ENCODE data around the gene GPR55.
"Not testable (repeated sequence)": the region's sequence is repeated elsewhere in the genome, so short reads cannot be mapped to it uniquely, and the experiment has no call there.

Gene GPR55

GRCh38 chr2:230950874-230951339 lies 25.9 kb upstream of the GPR55 start:
- no peak for DNase-seq (ENCODE audit: low read depth)

- DNase-seq (ENCODE audit: low read depth), result no peak
Observed at GRCh38 chr2:230949966-230950873, 25.2 kb upstream of the GPR55 start.

DNA sequence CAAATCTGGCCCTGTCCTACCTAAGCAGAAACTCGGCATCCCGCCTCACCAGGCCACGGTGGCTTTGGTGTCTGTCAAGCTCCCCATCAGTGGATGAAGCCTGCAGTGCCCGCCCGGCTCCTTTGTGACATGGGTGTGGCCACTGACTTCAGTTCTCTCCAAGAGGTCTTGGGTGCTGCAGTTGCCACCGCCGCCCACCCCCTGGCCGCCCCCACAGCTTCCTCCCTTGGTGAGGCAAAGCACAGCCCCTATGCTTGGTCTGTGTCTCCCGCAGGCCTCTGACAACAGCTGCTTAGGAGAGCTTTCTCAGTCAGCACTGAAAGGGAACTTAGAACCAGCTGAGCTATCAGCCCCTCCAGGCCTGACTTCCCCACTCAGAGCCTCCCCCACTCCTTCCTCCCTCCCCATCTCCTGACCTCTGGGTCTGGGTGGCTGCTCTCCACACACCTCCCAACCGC lies 22.9 kb upstream of the GPR55 start:
- no peak for DNase-seq (ENCODE audit: low read depth)

GRCh38 chr2:230947235-230947576 lies 22.2 kb upstream of the GPR55 start:
- no peak for DNase-seq (ENCODE audit: low read depth)

DNA sequence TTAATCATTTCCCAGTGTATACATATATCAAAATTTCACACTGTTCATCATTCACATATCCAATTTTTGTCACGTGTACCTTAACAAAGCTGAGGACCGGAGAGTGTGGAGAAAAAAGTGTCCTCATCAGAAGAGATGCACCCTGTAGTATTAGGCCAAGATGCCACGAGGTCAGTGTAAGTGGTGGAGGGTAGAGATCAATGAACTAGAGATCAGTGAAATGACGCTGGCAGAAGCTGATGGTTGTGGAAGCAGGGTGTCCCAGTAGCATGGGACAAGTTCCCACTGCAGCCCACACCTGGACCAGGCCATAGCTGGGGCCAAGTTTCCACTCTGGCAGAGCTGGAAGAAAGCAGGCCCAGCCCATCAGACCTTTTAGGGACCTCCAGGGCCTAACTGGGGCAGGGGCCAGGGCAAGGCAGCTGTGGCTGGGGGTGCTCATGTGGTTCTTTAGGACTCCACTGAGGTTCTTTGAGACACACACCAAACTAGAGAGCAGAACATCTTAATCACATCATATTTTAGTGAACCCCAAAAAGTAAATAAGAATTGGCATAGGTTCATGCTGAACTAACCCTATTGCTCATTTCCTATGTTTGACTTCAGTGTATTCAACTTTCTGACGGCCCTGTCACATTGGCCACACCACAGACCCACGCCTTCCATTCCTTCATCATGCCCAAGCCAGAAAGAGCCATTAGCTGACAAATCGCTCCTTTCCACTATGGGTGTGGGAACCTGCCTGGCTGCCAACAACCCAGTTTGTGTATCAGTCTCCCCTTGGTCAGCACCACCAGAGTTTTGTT lies 21.6 kb upstream of the GPR55 start:
- DNase-seq (ENCODE audit: low read depth), result no peak

DNA sequence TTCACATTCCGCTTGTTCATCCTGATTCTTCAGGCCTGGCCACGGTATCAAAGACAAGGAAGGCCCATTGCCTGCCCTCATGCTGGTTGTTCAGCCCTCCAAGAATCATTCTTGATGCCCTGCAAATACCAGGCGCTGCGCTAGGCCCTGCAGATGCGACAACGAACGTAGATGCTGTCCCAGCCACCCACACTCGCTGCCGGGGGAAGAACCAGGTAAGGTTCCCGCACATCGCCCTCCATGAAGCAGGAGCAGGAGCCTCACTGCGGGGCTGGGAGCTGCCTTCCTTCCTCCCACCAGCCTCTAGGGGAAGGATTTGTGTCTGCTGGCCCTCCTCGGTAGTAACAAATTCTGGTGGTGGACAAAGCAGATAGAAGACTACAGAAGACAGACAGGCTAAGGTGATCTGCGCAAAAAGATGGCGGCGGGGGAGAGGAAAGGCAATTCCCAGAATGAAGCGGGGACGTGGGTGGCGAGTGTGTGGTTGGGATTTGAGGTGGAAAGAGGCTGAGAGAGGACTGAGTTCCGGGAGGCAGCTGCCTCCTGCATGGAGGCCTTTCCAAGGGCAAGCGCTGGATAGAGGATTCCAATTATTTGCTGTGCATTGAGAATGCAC lies 19.8 kb upstream of the GPR55 start:
- no peak for DNase-seq (ENCODE audit: low read depth)

GRCh38 chr2:230944123-230944653 lies 19.1 kb upstream of the GPR55 start:
- no peak for DNase-seq (ENCODE audit: low read depth)

GRCh38 chr2:230942920-230943896 lies 18.2 kb upstream of the GPR55 start:
- DNase-seq (ENCODE audit: low read depth), result no peak

DNA sequence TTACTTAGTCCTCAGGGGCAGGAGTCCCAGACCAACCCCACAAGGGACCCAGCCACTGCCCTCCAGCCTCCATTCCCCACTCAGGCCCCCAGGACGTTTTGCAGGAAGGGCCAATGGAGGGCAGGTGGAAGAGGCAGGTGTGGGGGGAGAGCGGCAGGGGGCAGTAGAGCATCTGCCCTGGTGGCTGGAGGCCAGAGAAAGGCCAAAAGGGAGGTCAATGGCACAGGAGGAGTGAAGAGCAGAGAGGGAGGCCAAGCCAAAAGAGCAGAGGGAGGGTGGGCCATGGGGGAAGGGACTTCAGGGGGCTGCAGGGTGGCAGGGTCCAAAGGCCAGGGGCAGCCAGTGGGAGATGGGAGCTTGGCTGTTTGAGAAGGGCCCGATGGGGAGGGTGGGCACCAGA lies 17.3 kb upstream of the GPR55 start:
- DNase-seq (ENCODE audit: low read depth), result no peak

DNA sequence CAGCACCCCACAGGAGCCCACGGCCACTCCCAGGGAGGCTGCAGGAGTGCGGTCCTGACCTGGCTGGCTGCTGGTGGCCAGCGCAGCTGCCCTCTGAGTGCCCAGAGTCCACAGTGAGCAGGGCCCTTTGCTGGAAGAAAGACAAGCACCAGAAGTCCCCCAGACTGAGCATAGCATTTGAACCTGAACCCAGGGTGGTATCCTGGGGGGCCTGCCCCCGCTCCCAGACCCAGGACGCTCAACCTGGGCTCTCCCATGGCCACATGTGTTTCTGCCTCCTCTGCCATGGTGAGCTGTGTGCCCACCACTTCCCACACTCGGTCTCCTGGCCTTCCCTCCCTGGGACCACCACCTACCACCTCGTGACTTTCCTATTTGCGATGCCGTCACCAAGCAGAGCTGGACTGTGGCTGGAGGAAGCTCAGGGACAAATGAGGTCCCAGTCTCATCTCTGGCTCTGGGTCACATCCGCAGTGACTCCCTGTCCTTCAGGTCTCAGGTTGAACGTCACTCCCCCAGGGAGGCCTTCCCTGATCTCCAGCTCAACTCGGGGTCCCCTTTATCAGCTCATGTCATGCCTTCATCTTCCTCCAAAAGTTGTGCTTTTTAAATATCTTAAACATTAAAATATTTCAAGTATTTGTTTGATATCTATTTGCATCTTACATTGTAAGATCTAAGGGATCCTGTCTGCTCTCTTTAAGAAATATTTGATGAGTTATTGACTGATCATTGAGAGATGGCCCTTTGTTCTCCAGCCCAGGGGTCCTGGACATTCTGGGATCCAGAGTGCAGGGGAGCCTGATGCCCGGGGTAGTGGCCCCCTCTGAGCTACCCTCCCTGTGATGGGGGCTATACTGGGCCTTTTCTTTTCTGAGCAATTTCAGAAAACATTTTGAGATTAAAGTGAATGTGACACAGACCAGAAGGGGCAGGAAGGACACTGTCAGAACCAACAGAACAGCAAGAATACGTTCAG lies 16.4 kb upstream of the GPR55 start:
- no peak for DNase-seq (ENCODE audit: low read depth)

GRCh38 chr2:230940471-230940815 lies 15.4 kb upstream of the GPR55 start:
- no peak for DNase-seq (ENCODE audit: low read depth)

DNA sequence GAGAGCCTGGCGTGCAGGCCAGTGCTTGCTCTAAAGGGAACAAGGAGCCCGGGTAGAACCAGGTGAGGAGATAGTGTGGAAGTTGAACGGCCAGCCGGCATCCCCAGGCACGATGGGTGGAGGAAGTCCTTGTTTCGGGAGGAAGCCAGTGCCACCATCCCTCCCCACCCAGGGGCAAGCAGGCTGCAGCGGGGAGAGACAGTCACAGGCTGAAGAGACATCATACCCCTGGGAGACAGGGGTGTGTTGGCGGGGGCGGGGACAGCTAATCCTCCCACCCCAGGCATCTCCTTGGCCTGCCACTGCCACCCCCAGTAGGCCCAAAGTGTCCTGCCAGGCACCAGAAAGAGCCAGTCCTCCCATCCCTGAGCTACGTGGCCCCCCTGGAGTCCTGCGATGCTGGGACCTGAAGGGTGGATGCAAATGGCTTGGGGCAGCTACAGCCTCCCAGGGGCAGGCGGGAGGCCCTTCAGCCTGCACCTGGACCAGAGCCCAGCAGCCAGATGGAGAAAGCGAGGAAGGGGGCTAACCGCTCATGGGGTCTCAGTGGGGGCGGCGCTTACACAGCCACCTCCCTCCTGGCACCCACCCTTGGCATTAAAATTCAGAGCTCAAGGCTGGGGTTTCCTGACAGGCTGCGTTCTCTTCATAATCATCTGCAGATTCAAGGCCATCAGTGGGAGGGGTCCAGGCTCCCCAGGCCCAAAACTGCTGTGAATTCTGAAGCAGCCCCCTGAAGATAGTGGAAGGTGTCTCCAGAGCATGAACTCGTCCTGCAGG lies 14.8 kb upstream of the GPR55 start:
- DNase-seq (ENCODE audit: low read depth), result no peak

DNA sequence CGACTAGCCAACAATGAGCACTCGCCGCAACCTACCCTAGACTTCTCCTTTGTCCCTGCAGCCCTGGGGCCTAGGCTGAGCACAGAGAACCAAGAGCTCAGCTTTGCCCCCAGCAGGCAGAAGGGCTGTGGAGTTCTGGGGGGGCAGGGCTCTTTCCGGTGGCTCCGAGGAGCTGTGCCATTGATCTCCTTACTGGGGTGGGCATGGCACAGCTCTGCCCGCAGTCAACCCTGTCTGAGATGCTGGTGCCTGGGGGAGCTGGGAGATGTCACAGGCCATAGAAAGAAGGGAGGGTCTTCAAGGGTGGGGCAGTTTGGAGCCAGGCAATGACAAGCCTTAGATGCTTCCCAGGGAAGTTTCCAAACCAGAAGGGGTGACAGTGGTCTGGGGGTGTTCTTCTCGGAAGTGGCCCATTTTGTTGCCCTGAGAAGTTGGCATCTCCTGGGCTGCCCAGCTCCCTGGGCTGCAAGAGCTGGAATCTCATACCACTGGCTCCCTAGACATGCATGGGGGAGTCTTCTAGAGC lies 14.1 kb upstream of the GPR55 start:
- DNase-seq (ENCODE audit: low read depth), result no peak

DNA sequence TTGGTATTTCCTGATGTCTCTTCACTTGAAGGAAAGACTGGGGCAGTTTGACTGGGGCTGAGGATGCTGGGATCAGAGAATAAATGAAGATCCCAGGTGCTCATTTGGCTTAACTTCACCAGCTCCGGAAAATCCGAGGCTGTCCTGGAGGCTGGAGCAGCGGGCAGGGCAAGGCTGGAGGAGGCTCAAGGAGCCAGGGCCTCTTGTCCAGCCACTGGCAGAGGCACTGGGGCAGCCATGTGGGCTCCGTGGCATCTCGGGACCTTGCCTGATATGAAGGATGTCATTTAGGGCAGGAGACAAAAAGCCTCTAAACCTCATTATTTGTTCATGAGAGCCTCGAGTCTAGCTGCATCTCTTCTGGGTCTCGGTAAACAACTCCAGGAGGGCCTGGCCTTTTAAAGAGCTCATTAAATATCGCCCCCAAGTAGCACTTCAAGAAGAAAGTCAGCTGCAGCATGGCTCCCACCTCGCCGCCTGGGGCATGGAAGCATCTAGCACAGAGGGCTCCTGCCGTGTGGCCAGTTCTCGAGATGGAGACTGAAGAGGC lies 13.5 kb upstream of the GPR55 start:
- no peak for DNase-seq (ENCODE audit: low read depth)

DNA sequence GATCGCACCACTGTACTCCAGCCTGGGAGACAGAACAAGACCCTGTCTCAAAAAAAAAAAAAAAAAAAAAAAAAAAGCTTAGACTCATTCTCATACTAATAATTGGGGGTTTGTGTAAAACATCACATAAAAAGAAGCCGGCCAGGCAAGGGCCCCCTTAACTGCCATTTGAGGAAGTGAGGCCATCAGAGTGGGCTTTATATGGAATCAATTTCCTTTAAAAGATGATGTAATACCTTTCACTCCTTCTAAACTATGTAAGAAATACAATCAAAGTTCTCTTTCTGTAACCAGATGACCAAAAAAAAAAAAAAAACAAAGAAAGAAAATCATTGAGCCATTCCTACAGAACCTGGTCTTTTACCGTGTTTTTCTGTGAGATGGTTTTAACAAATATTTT lies 13.1 kb upstream of the GPR55 start:
- no peak for DNase-seq (ENCODE audit: low read depth)

GRCh38 chr2:230937362-230937761 lies 12.3 kb upstream of the GPR55 start:
- no peak for DNase-seq (ENCODE audit: low read depth)

GRCh38 chr2:230936243-230936642 lies 11.2 kb upstream of the GPR55 start:
- DNase-seq (ENCODE audit: low read depth), result not testable (repeated sequence)

- DNase-seq (ENCODE audit: low read depth), result no peak
Observed at GRCh38 chr2:230935130-230935430, 10.0 kb upstream of the GPR55 start.
